Neural cell (in vitro differentiated cells): Measurements from ENCODE around the gene HNRNPM.

Source experiments
- EZH2 ChIP-seq: fragments of 200-600, 300-800 bp; shearing (Covaris generic), sonication (generic); IDR thresholded peaks from 2 replicates; pipeline ENCODE4 v1.6.1; 2014; ENCODE audit warnings: antibody characterized with exemption, low read length, borderline replicate concordance, mild to moderate bottlenecking; ENCODE audit not compliant: insufficient read depth, poor library complexity, severe bottlenecking
- POLR2AphosphoS5 ChIP-seq: IDR thresholded peaks from 2 replicates; pipeline ENCODE4 v1.6.1; 2012
- RAD21 ChIP-seq: fragments of 450-650 bp; conservative IDR thresholded peaks from 2 replicates; pipeline ENCODE4 v1.6.1; 2014; ENCODE audit warnings: antibody characterized with exemption, mild to moderate bottlenecking, moderate library complexity
- SMC3 ChIP-seq: fragments of 450-650 bp; conservative IDR thresholded peaks from 2 replicates; pipeline ENCODE4 v1.6.1; 2014; ENCODE audit warnings: antibody characterized with exemption, mild to moderate bottlenecking, moderate library complexity; ENCODE audit not compliant: poor library complexity
- TAF1 ChIP-seq: IDR thresholded peaks from 2 replicates; pipeline ENCODE4 v1.6.1; 2012; ENCODE audit warnings: low read depth
- TF ChIP-seq, protein P1 (sequence below): fragments of 450-650 bp; IDR thresholded peaks from 2 replicates; pipeline ENCODE4 v1.5.1; 2014; ENCODE audit warnings: antibody characterized with exemption, mild to moderate bottlenecking, moderate library complexity; ENCODE audit not compliant: poor library complexity, severe bottlenecking

DNA sequence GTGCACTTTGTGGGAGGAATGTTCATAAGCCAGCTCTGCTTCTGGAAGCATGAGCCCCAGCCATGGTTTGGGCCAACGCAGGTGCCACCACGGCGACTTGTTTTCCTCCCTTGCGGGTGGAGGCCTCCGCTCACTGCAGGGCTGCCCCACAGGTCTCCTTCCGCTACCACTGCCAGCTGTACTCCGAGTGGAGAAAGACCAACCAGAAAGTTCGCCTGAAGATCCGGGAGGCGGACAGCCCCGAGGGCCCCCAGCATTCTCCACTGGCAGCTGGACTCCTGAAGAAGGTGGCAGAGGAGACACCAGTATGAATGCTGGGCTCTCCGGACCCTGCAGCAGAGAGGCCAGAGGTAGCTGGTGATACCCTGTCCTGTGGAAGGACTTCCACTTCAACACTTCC lies 6.5 kb upstream of the HNRNPM start:
- TF ChIP-seq POLR2AphosphoS5 = no peak
- TF ChIP-seq RAD21 = no peak
- TF ChIP-seq, protein P1, sequence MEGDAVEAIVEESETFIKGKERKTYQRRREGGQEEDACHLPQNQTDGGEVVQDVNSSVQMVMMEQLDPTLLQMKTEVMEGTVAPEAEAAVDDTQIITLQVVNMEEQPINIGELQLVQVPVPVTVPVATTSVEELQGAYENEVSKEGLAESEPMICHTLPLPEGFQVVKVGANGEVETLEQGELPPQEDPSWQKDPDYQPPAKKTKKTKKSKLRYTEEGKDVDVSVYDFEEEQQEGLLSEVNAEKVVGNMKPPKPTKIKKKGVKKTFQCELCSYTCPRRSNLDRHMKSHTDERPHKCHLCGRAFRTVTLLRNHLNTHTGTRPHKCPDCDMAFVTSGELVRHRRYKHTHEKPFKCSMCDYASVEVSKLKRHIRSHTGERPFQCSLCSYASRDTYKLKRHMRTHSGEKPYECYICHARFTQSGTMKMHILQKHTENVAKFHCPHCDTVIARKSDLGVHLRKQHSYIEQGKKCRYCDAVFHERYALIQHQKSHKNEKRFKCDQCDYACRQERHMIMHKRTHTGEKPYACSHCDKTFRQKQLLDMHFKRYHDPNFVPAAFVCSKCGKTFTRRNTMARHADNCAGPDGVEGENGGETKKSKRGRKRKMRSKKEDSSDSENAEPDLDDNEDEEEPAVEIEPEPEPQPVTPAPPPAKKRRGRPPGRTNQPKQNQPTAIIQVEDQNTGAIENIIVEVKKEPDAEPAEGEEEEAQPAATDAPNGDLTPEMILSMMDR = no peak
- TF ChIP-seq TAF1 = no peak
- TF ChIP-seq SMC3 = no peak
- no peak for TF ChIP-seq EZH2
